Heart left ventricle (tissue), 16 donors: ENCODE results near the gene BIRC5. TPM values are rescaled to one million over a fixed set of nuclear protein-coding genes. Genes with fewer than 3 reads are reported as not detected.
A peak's percentile ranks its signal among the peaks of the same experiment; 100 is the strongest.

Source experiments
- ATAC-seq, 4 donors: fragments of 200-7000 bp; cut with Tn5 transposase; one replicate each; pipeline ENCODE4 v1.9.1; 2020 to 2022; ENCODE audit warnings: moderate library complexity in 4 of 4, mild to moderate bottlenecking in 3 of 4, moderate number of reproducible peaks in 1 of 4
- DNase-seq, 5 donors: peaks; one replicate each; pipeline ENCODE4 v3.0.0-alpha.2; 2020
- H3K27ac ChIP-seq, 12 donors: fragments of 200-600 bp; sonication (generic) in 4 of 12; one replicate each; pipeline versions ENCODE4 v1.5.0 to v1.8.0; 2016 to 2022; ENCODE audit warnings: mild to moderate bottlenecking in 2 of 12
- H3K27me3 ChIP-seq, 9 donors: fragments of 200-600 bp; sonication (generic) in 2 of 9; one replicate each; pipeline versions ENCODE4 v1.5.1 to v1.8.0; 2016 to 2022; ENCODE audit warnings: mild to moderate bottlenecking in 3 of 9
- H3K36me3 ChIP-seq, 9 donors: fragments of 200-600 bp; sonication (generic) in 2 of 9; one replicate each; pipeline versions ENCODE4 v1.5.0 to v1.8.0; 2018 to 2022; ENCODE audit warnings: mild to moderate bottlenecking in 2 of 9
- H3K4me1 ChIP-seq, 12 donors: fragments of 200-600 bp; sonication (generic) in 4 of 12; one replicate each; pipeline versions ENCODE4 v1.5.0 to v1.8.0; 2016 to 2022; ENCODE audit warnings: mild to moderate bottlenecking in 3 of 12
- H3K4me3 ChIP-seq, 12 donors: fragments of 200-600 bp; sonication (generic) in 4 of 12; one replicate each; pipeline versions ENCODE4 v1.5.0 to v1.8.0; 2017 to 2022; ENCODE audit warnings: mild to moderate bottlenecking in 9 of 12, moderate library complexity in 4 of 12
- H3K9me3 ChIP-seq, 12 donors: fragments of 200-600 bp; sonication (generic) in 4 of 12; one replicate each; pipeline versions ENCODE4 v1.5.0 to v1.8.0; 2016 to 2022; ENCODE audit warnings: mild to moderate bottlenecking in 1 of 12
- POLR2A ChIP-seq, 2 donors: fragments of 450-650 bp; IDR thresholded peaks; one replicate each; pipeline ENCODE4 v1.6.1; 2017; ENCODE audit warnings: antibody characterized with exemption in 2 of 2, mild to moderate bottlenecking in 2 of 2, moderate library complexity in 2 of 2
- WGBS, 4 donors: extraction: QIAGEN DNeasy Blood & Tissue Kit in 2 of 4; methylation state at CpG; one replicate each; pipeline versions ENCODE4 v1.1.5 to v1.1.7; 2013 to 2018; 5-methylcytosine and 5-hydroxymethylcytosine counted together
- intact Hi-C, 10 donors: fragments of 100-400 bp; cut with DNase I; formaldehyde crosslinking; loops; one replicate each; pipeline versions ENCODE4 v1.11.1 to v1.14.2; 2022
- long read RNA-seq, 3 donors: library from polyadenylated mRNA; unstranded; transcript quantifications; one replicate each; pipeline ENCODE4 v2.0.0, GENCODE V29; 2020 to 2021
- polyA plus RNA-seq, 2 donors: library from polyadenylated mRNA; stranded (reverse); fragments of 200-250 nt; gene quantifications; one replicate each; pipeline ENCODE4 v1.2.3, GENCODE V29; 2013
- total RNA-seq, 9 donors: library from RNA; depleted of rRNA in 2 of 9; stranded (reverse); fragments of >200 nt in 2 of 9; fragmentation: NEBNext Ultra II Directional in 3 of 9; extraction: Animal tissue kit (Norgen Biotek cat#: 25700) in 3 of 9; gene quantifications; one replicate each; pipeline versions ENCODE4 v1.1.0 to v1.2.4, GENCODE V29; 2016 to 2023
- TF ChIP-seq, protein P1 (sequence below), 12 donors: fragments of 200-600 bp; sonication (generic) in 4 of 12; IDR thresholded peaks; one replicate each; pipeline versions ENCODE4 v1.5.0 to v1.8.0; 2018 to 2022; ENCODE audit warnings: antibody characterized with exemption in 12 of 12, mild to moderate bottlenecking in 5 of 12
- donor health status: ischemic (EF 13 %, LVEDD 7.1; RV severe dilation, severe dysfunction).
- donor health status: healthy with polysubstance abuse.
- donor health status: DM: no; HTN: yes; CAD: no.
- donor health status: DM: no; HTN: no; CAD: no.
- donor health status: ischemic (EF 25% LVEDD 6.9; RV normal size, moderate dysfunction).
- donor health status: ischemic (EF 25% LVEDD 5.7; RV mildly dilated, moderate dysfunction).
- donor health status: healthy.
- donor health status: DM: yes; HTN: yes; CAD: no.
- donor health status: ischemic (EF 35%, LVEDD 5.7; RV mildly dilated, moderate dysfunction).
- donor health status: nonischemic (EF 11% LVEDD 7.7; RV severe dilation, severe dysfunction).
- donor health status: DM: yes; HTN: yes; CAD: no.
- donor health status: PGD.
- donor health status: ischemic (EF 29% LVEDD 5.4; RV normal size, mild dysfunction).
- donor health status: nonischemic (EF 23%, LVEDD 6.1; RV moderate dilation, normal function).

The BIRC5 gene
- total RNA-seq: 10 to 100 TPM in 1 of 9 donors, 1 to 10 TPM in 3, under 1 TPM in 3, not detected in 2; 0.50 to 10.9 (median 1.1) TPM
- under 1 TPM; 0.11 to 0.28 TPM for polyA plus RNA-seq
- long read RNA-seq, donor 1, partial matches to known transcripts: 0 of 1 reads
- long read RNA-seq, donor 1, other reads (novel, unspliced or antisense): 1 of 1 reads
- long read RNA-seq, donor 2: 0 reads
- long read RNA-seq, donor 3, partial matches to known transcripts: 0 of 3 reads
- long read RNA-seq, donor 3, other reads (novel, unspliced or antisense): 1 of 3 reads

DNA sequence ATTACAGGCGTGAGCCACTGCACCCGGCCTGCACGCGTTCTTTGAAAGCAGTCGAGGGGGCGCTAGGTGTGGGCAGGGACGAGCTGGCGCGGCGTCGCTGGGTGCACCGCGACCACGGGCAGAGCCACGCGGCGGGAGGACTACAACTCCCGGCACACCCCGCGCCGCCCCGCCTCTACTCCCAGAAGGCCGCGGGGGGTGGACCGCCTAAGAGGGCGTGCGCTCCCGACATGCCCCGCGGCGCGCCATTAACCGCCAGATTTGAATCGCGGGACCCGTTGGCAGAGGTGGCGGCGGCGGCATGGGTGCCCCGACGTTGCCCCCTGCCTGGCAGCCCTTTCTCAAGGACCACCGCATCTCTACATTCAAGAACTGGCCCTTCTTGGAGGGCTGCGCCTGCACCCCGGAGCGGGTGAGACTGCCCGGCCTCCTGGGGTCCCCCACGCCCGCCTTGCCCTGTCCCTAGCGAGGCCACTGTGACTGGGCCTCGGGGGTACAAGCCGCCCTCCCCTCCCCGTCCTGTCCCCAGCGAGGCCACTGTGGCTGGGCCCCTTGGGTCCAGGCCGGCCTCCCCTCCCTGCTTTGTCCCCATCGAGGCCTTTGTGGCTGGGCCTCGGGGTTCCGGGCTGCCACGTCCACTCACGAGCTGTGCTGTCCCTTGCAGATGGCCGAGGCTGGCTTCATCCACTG lies at the start of gene BIRC5:
Gene BIRC5, plus strand, starts transcription at position 238 of the 690 bp plus-strand sequence. Its CDS starts 64 bp downstream, at position 302.
- intact Hi-C loops: loop anchor here in 1 of 10 donors (10.0 kb wide), 1 partner anchor 59 kb away; no protein-coding TSS in a partner anchor
- WGBS, 4 donors: 1 to 5% (median 2%) methylated on average over 13 to 60 of the region's 60 CpGs
- Histone ChIP-seq H3K27me3 (no peaks in the 10 kb centered on the region), H3K36me3 (no peaks in the 10 kb centered on the region), H3K9me3 (no peaks in the 10 kb centered on the region), H3K4me3 (peak within 1 kb of the TSS in 10 of 12 donors; percentile 34 to 70 (median 48)), H3K4me1 (peaks cover 0 to 12% (median 5%) of the 10 kb centered on the region in 12 donors), H3K27ac (no peak within 1 kb of the TSS)
- peak in 1 of 2 donors; percentile 27 for TF ChIP-seq POLR2A (IDR thresholded peaks at IDR 0.05)
- TF ChIP-seq, protein P1, sequence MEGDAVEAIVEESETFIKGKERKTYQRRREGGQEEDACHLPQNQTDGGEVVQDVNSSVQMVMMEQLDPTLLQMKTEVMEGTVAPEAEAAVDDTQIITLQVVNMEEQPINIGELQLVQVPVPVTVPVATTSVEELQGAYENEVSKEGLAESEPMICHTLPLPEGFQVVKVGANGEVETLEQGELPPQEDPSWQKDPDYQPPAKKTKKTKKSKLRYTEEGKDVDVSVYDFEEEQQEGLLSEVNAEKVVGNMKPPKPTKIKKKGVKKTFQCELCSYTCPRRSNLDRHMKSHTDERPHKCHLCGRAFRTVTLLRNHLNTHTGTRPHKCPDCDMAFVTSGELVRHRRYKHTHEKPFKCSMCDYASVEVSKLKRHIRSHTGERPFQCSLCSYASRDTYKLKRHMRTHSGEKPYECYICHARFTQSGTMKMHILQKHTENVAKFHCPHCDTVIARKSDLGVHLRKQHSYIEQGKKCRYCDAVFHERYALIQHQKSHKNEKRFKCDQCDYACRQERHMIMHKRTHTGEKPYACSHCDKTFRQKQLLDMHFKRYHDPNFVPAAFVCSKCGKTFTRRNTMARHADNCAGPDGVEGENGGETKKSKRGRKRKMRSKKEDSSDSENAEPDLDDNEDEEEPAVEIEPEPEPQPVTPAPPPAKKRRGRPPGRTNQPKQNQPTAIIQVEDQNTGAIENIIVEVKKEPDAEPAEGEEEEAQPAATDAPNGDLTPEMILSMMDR (IDR thresholded peaks at IDR 0.05): no peak
- ATAC-seq (peak; percentile 98 to 99 (median 99)), DNase-seq (peak; percentile 88 to 95 (median 90))

DNA sequence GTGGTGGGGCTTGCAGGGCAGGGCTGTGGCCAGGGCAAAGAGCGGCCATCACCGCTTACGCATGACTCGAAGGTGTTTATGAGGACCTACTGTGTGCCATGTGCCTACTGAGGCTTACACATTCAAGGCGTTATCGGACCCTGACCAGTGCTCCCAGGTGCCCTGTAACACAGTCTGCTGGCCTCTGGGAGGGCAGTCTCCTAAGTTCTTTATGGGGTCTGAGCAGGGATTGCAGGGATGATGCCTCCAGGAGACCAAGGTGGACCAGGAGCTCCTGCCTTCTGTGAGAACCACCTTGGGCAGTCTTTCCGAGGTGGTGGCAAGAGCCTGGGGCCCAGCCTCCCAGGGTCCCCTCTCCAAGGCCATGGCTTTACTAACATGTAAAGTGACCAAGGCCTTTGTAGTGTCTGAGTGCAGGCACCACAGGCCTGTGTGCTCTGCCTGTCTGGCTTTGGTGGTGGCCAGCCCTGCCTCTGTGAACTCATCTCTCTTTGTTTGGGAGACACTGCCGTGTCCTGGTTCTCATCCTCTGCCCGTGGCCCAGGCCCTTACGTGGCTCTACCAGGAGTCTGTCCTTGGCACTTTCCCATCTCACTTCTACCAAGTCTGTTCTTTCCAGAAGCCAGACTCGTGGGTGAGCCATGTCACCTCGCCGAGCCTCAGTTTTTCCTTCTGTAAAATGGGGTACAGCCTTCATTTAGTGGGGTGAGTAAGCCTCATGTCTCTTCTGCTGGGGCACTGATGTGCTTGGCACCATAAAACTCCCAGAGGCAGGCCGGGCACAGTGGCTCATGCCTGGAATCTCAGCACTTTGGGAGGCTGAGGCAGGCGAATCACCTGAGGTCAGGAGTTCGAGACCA lies 49.1 kb upstream of the BIRC5 start:
- ATAC-seq: no peak
- Histone ChIP-seq H3K4me3 (no peak overlapping the region), H3K27ac (no peak overlapping the region), H3K9me3 (no peaks in the 10 kb centered on the region), H3K36me3 (no peaks in the 10 kb centered on the region), H3K4me1 (peaks cover 0 to 22% (median 12%) of the 10 kb centered on the region in 12 donors), H3K27me3 (no peaks in the 10 kb centered on the region)
- TF ChIP-seq POLR2A (IDR thresholded peaks at IDR 0.05): no peak
- TF ChIP-seq, protein P1 (IDR thresholded peaks at IDR 0.05): no peak
- 92 to 97% (median 96%) methylated on average over 15 to 16 of the region's 16 CpGs for WGBS, 4 donors
- intact Hi-C loops: no loop called here
- no peak for DNase-seq

DNA sequence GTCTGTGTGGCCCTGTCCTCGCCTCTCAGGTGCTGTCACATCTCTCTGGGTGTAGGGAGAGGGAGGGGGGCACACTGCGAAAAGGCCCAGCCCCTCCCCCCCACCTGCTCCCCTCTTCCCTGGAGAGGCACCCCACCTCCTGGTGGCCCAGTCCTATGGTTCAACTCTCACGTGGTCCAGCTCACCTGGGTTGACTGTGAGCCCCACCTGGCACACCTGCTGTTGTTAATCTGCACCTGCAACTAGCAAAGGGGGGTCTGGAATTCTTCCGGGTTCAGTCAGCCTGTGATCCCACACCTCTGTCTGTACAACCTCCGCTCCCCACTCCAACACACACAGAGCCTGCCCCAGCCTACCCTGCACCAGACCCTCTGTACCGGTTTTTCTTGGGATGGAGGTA lies 47.6 kb upstream of the BIRC5 start:
- intact Hi-C loops: no loop called here
- peaks cover 0 to 10% (median 0%) of the 10 kb centered on the region in 9 donors for H3K36me3 ChIP-seq
- 78 to 86% (median 82%) methylated on average over 5 to 6 of the region's 6 CpGs for WGBS, 4 donors
- H3K4me3 ChIP-seq: no peak overlapping the region
- H3K27ac ChIP-seq: no peak overlapping the region
- DNase-seq (no peak), ATAC-seq (no peak)
- H3K27me3 ChIP-seq: no peaks in the 10 kb centered on the region
- H3K4me1 ChIP-seq: peaks cover 0 to 27% (median 13%) of the 10 kb centered on the region in 12 donors
- H3K9me3 ChIP-seq: no peaks in the 10 kb centered on the region
- TF ChIP-seq, protein P1 (IDR thresholded peaks at IDR 0.05): no peak
- TF ChIP-seq POLR2A (IDR thresholded peaks at IDR 0.05): no peak
